Muscle of leg (tissue), 16 donors: Measurements from ENCODE around the gene MBNL1. TPM values are rescaled to one million over a fixed set of nuclear protein-coding genes. Genes with fewer than 3 reads are reported as not detected.

Experiments
- DNase-seq: peaks from one replicate; pipeline ENCODE4 v3.0.0; 2013
- H3K27ac ChIP-seq: one replicate; pipeline ENCODE4 v1.5.1; 2013; ENCODE audit warnings: mild to moderate bottlenecking, low read length, control low read depth
- H3K27me3 ChIP-seq: one replicate; pipeline ENCODE4 v1.6.1; 2013; ENCODE audit warnings: low read length; ENCODE audit not compliant: control insufficient read depth, insufficient read depth
- H3K36me3 ChIP-seq: one replicate; pipeline ENCODE4 v1.6.1; 2013; ENCODE audit warnings: low read length; ENCODE audit not compliant: control insufficient read depth, insufficient read depth
- H3K4me1 ChIP-seq: one replicate; pipeline ENCODE4 v1.6.1; 2013; ENCODE audit warnings: low read length; ENCODE audit not compliant: control insufficient read depth, insufficient read depth
- H3K4me3 ChIP-seq: one replicate; pipeline ENCODE4 v1.5.1; 2013; ENCODE audit warnings: low read length, control low read depth
- H3K9me3 ChIP-seq: replicated peaks from 2 replicates; pipeline ENCODE4 v1.6.1; 2013; ENCODE audit warnings: low read depth, low read length; ENCODE audit not compliant: control insufficient read depth
- WGBS: methylation state at CpG from one replicate; pipeline ENCODE4 v1.1.5; 2013; ENCODE audit warnings: missing lambda C conversion rate; ENCODE audit not compliant: insufficient coverage; 5-methylcytosine and 5-hydroxymethylcytosine counted together
- long read RNA-seq, 11 donors: transcript quantifications; one replicate each; lab custom pipeline, GENCODE V29; 2026
- polyA plus RNA-seq, 8 donors: library from polyadenylated mRNA; unstranded; fragments of 120-200 nt; gene quantifications; one replicate each; pipeline versions ENCODE4 v1.2.1 to v1.2.3, GENCODE V29; 2013; ENCODE audit warnings: inconsistent platforms in 1 of 8, low replicate concordance in 1 of 8; ENCODE audit not compliant: insufficient read length in 8 of 8, insufficient read depth in 1 of 8
- total RNA-seq: library from RNA; stranded (reverse); fragments of 120-200 nt; gene quantifications from one replicate; pipeline ENCODE4 v1.2.4, GENCODE V29; 2013

Gene MBNL1, protein sequence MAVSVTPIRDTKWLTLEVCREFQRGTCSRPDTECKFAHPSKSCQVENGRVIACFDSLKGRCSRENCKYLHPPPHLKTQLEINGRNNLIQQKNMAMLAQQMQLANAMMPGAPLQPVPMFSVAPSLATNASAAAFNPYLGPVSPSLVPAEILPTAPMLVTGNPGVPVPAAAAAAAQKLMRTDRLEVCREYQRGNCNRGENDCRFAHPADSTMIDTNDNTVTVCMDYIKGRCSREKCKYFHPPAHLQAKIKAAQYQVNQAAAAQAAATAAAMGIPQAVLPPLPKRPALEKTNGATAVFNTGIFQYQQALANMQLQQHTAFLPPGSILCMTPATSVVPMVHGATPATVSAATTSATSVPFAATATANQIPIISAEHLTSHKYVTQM
- total RNA-seq (87.4 TPM), polyA plus RNA-seq (10 to 100 TPM; 37.6 to 54.2 (median 50.1) TPM)
- long read RNA-seq, donor 1, full-length matches to known transcripts: 1 of 1 reads
- long read RNA-seq, donor 1, partial matches to known transcripts: 0 of 1 reads
- long read RNA-seq, donor 1, other reads (novel, unspliced or antisense): 0 of 1 reads
- long read RNA-seq, donor 2, full-length matches to known transcripts: 1 of 1 reads
- long read RNA-seq, donor 2, partial matches to known transcripts: 0 of 1 reads
- long read RNA-seq, donor 2, other reads (novel, unspliced or antisense): 0 of 1 reads
- long read RNA-seq, donor 3, full-length matches to known transcripts: 4 of 4 reads
- long read RNA-seq, donor 3, partial matches to known transcripts: 0 of 4 reads
- long read RNA-seq, donor 3, other reads (novel, unspliced or antisense): 0 of 4 reads
- long read RNA-seq, donor 4, full-length matches to known transcripts: 1 of 1 reads
- long read RNA-seq, donor 4, partial matches to known transcripts: 0 of 1 reads
- long read RNA-seq, donor 4, other reads (novel, unspliced or antisense): 0 of 1 reads
- long read RNA-seq, donor 5, full-length matches to known transcripts: 4 of 9 reads
- long read RNA-seq, donor 5, partial matches to known transcripts: 5 of 9 reads
- long read RNA-seq, donor 5, other reads (novel, unspliced or antisense): 0 of 9 reads
- long read RNA-seq, donor 6, full-length matches to known transcripts: 2 of 27 reads
- long read RNA-seq, donor 6, partial matches to known transcripts: 25 of 27 reads
- long read RNA-seq, donor 6, other reads (novel, unspliced or antisense): 0 of 27 reads
- long read RNA-seq, donor 7, full-length matches to known transcripts: 5 of 40 reads
- long read RNA-seq, donor 7, partial matches to known transcripts: 35 of 40 reads
- long read RNA-seq, donor 7, other reads (novel, unspliced or antisense): 0 of 40 reads
- long read RNA-seq, donor 8, full-length matches to known transcripts: 7 of 7 reads
- long read RNA-seq, donor 8, partial matches to known transcripts: 0 of 7 reads
- long read RNA-seq, donor 8, other reads (novel, unspliced or antisense): 0 of 7 reads
- long read RNA-seq, donor 9, full-length matches to known transcripts: 4 of 50 reads
- long read RNA-seq, donor 9, partial matches to known transcripts: 46 of 50 reads
- long read RNA-seq, donor 9, other reads (novel, unspliced or antisense): 0 of 50 reads
- long read RNA-seq, donor 10, full-length matches to known transcripts: 4 of 15 reads
- long read RNA-seq, donor 10, partial matches to known transcripts: 11 of 15 reads
- long read RNA-seq, donor 10, other reads (novel, unspliced or antisense): 0 of 15 reads
- long read RNA-seq, donor 11, full-length matches to known transcripts: 3 of 30 reads
- long read RNA-seq, donor 11, partial matches to known transcripts: 27 of 30 reads
- long read RNA-seq, donor 11, other reads (novel, unspliced or antisense): 0 of 30 reads

DNA sequence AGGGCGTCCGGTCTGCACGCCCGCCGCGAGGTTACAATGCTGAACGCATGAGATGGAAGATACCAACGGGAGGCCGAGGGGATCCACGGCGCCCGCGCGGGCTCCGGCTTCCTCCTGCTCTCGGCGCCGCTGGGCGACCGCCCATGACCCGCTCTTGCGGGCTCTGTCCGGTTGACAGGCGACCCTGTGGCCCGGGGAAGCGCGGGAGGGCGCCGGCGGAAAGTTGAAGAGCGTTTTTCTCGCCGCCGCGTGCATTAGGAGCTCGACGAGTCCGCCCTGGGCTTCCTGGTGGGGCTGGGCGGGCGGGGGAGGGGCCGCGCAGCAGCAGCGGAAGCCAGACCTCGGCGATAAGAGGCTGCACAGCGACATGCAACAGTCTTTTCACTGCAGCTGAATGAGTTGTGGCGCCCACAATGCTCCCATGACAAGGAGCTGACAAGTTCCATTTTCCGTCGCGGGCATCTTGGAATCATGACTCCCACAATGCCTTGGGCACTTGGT lies at the start of gene MBNL1:
Gene MBNL1 (plus strand): TSS at position 375 of the 501 bp plus-strand sequence. CDS start 31,265 bp downstream, outside the sequence.
- H3K9me3 ChIP-seq: no peaks in the 10 kb centered on the region
- peak within 1 kb of the TSS; percentile 86 for H3K4me3 ChIP-seq
- no peaks in the 10 kb centered on the region for H3K27me3 ChIP-seq
- DNase-seq: peak; percentile 93
- peak within 1 kb of the TSS; percentile 98 for H3K27ac ChIP-seq
- WGBS: 0% methylated on average over 47 of the region's 50 CpGs
- H3K4me1 ChIP-seq: peaks cover 19% of the 10 kb centered on the region
- H3K36me3 ChIP-seq: no peaks in the 10 kb centered on the region

DNA sequence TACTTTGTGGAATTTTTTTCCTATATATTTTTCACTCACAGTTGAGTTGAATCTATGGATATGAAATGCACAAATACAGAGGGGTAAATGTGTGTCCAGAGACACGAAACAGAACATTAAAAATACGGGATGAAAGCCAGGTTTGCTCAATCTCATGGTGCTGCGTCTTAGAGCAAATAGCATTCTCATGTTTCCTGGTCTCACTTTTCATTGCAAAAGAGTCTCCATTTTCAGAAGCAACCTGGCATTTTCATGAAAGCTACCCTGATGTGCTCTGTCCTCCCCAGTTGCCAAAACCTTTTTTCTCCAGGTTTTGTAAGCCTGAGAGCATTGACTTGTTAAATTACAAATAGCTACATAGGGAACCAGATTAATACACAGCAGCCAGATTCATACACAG lies 49.5 kb upstream of the MBNL1 start:
- Histone ChIP-seq H3K4me1 (no peaks in the 10 kb centered on the region), H3K27ac (no peak overlapping the region), H3K9me3 (no peaks in the 10 kb centered on the region), H3K4me3 (no peak overlapping the region), H3K27me3 (no peaks in the 10 kb centered on the region), H3K36me3 (no peaks in the 10 kb centered on the region)
- WGBS: 11% methylated on average over 3 of the region's 3 CpGs
- DNase-seq: peak; percentile 66

DNA sequence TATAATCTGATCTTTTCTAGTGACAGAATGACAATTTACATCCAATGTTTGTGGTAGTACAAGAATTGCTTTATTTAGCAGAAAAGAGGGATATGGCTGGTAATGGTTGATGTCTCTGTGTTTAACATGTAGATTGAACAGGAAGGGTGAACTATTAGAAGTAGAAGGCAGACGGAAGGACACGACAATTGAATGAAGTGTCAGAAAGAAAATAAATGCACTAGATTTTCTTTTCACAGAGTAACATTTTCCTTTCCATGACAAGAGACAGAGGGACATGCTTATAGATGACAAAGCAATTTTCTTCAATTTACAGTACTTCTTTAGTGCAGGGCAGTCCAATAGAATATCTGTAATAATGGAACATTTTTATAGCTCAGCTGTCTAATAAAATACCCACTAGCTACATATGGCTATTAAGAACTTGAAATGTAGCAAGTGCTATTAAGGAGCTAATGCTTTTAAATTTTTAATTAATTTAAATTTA lies 48.9 kb upstream of the MBNL1 start:
- H3K27me3 ChIP-seq: no peaks in the 10 kb centered on the region
- no peaks in the 10 kb centered on the region for H3K4me1 ChIP-seq
- no peak for DNase-seq
- no peak overlapping the region for H3K4me3 ChIP-seq
- no peak overlapping the region for H3K27ac ChIP-seq
- no peaks in the 10 kb centered on the region for H3K9me3 ChIP-seq
- no CpG with 5 or more reads among the region's 2 CpGs for WGBS
- H3K36me3 ChIP-seq: no peaks in the 10 kb centered on the region

DNA sequence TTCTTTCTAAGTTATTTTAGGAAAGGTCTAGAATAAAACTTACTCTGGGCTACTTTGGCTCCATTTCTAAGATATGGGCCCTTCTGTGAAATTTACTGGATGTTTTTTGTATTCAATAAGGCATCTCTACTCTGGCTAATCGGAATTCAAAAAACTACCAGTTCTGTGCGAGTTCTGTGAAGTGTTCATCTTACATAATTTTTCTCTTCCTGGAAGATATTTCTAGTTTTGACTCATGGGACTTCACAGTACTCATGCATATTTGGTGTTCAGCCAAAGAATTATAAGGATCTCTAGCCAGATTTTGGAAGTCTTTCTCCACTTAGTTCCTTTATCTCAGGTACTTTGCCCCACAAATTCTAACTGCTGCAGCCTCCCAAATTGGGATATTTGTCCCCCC lies 46.4 kb upstream of the MBNL1 start:
- H3K27ac ChIP-seq: peak overlapping the region; percentile 66
- no CpG with 5 or more reads among the region's 2 CpGs for WGBS
- DNase-seq: peak; percentile 87

DNA sequence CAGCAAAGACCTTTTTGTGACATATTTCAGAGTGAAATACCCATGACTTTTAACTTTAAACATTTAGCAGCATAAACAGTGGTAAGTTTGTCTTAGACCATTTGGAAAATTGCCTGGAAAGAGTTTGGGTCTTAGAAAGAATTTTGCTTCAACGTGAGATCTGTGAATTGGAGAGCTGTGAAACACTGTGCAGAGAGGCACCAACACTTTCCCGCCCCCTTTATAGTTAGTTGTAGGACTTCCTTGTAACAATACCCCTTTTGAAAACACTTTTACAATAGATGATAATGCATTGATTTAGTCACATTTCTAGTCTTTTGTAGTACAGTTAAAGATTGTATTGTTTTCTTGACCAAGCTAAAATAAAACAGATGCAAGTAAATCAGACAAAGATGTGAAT lies 43.5 kb upstream of the MBNL1 start:
- DNase-seq: peak; percentile 73
- Histone ChIP-seq H3K36me3 (no peaks in the 10 kb centered on the region), H3K9me3 (no peaks in the 10 kb centered on the region), H3K4me3 (no peak overlapping the region), H3K27ac (no peak overlapping the region), H3K27me3 (no peaks in the 10 kb centered on the region), H3K4me1 (no peaks in the 10 kb centered on the region)
- no CpG with 5 or more reads among the region's 2 CpGs for WGBS

More for the DNA sequence above, 46.4 kb upstream of the MBNL1 start:
- Histone ChIP-seq H3K4me1 (no peaks in the 10 kb centered on the region), H3K4me3 (no peak overlapping the region), H3K36me3 (no peaks in the 10 kb centered on the region), H3K9me3 (no peaks in the 10 kb centered on the region), H3K27me3 (no peaks in the 10 kb centered on the region)

DNA sequence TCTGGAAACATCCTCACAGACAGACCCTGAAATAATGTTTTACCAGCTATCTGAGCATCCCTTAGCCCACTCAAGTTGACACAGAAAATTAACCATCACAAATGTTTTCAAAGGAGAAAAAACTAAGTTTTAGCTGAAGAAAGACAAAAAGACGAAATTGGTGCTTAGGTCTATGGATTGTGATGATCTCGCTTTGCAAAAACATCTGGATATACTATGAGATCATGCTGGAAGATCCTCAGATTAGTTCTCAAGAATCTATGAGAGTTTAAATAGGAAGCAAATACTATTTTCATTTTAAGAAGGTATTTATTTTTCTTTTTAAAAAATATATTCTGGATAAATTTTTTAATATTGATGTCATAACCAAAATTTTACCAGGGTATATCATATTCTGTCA lies 42.6 kb upstream of the MBNL1 start:
- no peaks in the 10 kb centered on the region for H3K4me1 ChIP-seq
- no CpG with 5 or more reads among the region's 2 CpGs for WGBS
- H3K4me3 ChIP-seq: no peak overlapping the region
- H3K27me3 ChIP-seq: no peaks in the 10 kb centered on the region
- H3K36me3 ChIP-seq: no peaks in the 10 kb centered on the region
- peak overlapping the region; percentile 7 for H3K27ac ChIP-seq
- DNase-seq: peak; percentile 76
- no peaks in the 10 kb centered on the region for H3K9me3 ChIP-seq

DNA sequence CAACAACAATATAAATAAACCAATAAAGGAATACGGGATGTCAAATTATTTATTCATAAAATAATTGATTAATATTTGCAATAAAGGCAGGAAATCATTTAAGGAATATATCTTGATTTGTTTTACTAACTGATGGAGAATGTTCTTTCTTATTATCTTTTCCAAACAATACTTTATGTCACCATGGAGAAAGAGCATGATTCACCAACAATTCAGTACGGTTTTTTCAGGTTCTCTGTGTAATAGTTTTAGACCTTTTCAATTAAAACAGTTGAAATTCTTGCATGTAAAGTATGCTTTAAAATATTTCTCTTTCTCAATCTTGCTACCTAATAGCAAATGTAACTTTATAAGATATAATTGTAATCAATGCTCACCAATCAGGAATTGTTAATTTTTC lies 41.7 kb upstream of the MBNL1 start:
- no peaks in the 10 kb centered on the region for H3K4me1 ChIP-seq
- H3K27me3 ChIP-seq: no peaks in the 10 kb centered on the region
- no peak overlapping the region for H3K27ac ChIP-seq
- no peak for DNase-seq
- no peak overlapping the region for H3K4me3 ChIP-seq
- no CpG with 5 or more reads among the region's 2 CpGs for WGBS
- no peaks in the 10 kb centered on the region for H3K9me3 ChIP-seq
- no peaks in the 10 kb centered on the region for H3K36me3 ChIP-seq

DNA sequence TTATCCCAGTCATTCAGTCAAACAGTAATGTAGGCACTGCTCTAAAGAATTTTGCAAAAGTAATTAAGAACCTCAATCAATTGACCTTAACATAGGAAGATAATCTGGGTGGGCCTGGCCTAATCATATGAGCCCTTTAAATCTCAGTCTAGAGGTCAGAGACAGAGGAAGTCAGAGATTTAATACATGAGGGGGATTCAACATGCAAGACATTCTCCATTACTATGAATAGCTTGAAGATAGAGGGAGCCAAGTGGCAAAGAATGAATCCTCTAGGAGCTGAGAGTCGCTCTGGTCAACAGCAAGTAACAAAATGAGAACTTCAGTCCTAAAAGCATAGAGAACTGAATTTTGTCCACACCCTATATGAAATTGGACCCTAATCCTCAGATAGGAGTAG lies 39.0 kb upstream of the MBNL1 start:
- no peaks in the 10 kb centered on the region for H3K4me1 ChIP-seq

DNA sequence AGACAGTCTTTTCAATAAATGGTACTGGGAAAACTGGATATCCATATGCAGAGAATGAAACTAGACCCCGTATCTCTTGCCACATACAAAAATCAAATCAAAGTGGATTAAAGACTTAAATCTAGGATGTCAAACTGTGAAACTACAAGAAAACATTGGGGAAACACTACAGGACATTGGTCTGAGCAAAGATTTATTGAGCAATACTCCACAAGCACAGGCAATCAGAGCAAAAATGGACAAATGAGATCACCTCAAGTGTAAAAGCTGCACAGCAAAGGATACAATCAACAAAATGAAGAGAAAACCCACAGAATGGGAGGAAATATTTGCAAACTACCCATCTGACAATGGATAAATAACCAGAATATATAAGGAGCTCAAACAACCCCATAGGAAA lies 38.4 kb upstream of the MBNL1 start:
- no peaks in the 10 kb centered on the region for H3K36me3 ChIP-seq
- no CpG with 5 or more reads among the region's 1 CpG for WGBS
- H3K9me3 ChIP-seq: no peaks in the 10 kb centered on the region

More for the DNA sequence above, 39.0 kb upstream of the MBNL1 start:
- no peaks in the 10 kb centered on the region for H3K27me3 ChIP-seq
- no peaks in the 10 kb centered on the region for H3K36me3 ChIP-seq
- no peak overlapping the region for H3K27ac ChIP-seq
- no peaks in the 10 kb centered on the region for H3K9me3 ChIP-seq
- no peak for DNase-seq
- H3K4me3 ChIP-seq: no peak overlapping the region
- no CpG with 5 or more reads among the region's 1 CpG for WGBS

More for the DNA sequence above, 38.4 kb upstream of the MBNL1 start:
- Histone ChIP-seq H3K4me3 (no peak overlapping the region), H3K4me1 (no peaks in the 10 kb centered on the region), H3K27ac (no peak overlapping the region), H3K27me3 (no peaks in the 10 kb centered on the region)
- no peak for DNase-seq
